GM18502 (cell line): ENCODE measurements around the gene SIGLEC8.
"Not testable (repeated sequence)": the region's sequence is repeated elsewhere in the genome, so short reads cannot be mapped to it uniquely, and the experiment has no call there.

Source experiments
- ATAC-seq: cut with Tn5 transposase; IDR thresholded peaks from one replicate; pipeline ENCODE4 v1.9.1; 2021; ENCODE audit warnings: mild to moderate bottlenecking; ENCODE audit not compliant: unreplicated experiment, poor library complexity

Gene SIGLEC8

GRCh38 chr19:51476164-51476563 lies 17.9 kb upstream of the SIGLEC8 start:
- ATAC-seq = no peak

- no peak for ATAC-seq
Observed at GRCh38 chr19:51473009-51473707, 14.9 kb upstream of the SIGLEC8 start.

GRCh38 chr19:51472607-51473006 lies 14.4 kb upstream of the SIGLEC8 start:
- ATAC-seq = no peak

- ATAC-seq = no peak
Observed at GRCh38 chr19:51471527-51471926, 13.3 kb upstream of the SIGLEC8 start.

GRCh38 chr19:51470966-51471365 lies 12.7 kb upstream of the SIGLEC8 start:
- no peak for ATAC-seq

GRCh38 chr19:51469629-51470028 lies 11.4 kb upstream of the SIGLEC8 start:
- ATAC-seq = no peak

GRCh38 chr19:51469162-51469561 lies 10.9 kb upstream of the SIGLEC8 start:
- ATAC-seq = no peak

- no peak for ATAC-seq
Observed at GRCh38 chr19:51468545-51468920, 10.3 kb upstream of the SIGLEC8 start.

- no peak for ATAC-seq
Observed at GRCh38 chr19:51467864-51468544, 9.8 kb upstream of the SIGLEC8 start.

GRCh38 chr19:51466723-51467122 lies 8.5 kb upstream of the SIGLEC8 start:
- ATAC-seq = no peak

GRCh38 chr19:51463976-51464581 lies 5.8 kb upstream of the SIGLEC8 start:
- ATAC-seq = not testable (repeated sequence)

- no peak for ATAC-seq
Observed at GRCh38 chr19:51462681-51463080, 4.4 kb upstream of the SIGLEC8 start.

GRCh38 chr19:51462276-51462675 lies 4.0 kb upstream of the SIGLEC8 start:
- ATAC-seq = no peak

- no peak for ATAC-seq
Observed at GRCh38 chr19:51461723-51462161, 3.5 kb upstream of the SIGLEC8 start.

GRCh38 chr19:51460164-51460992 lies 2.1 kb upstream of the SIGLEC8 start:
- no peak for ATAC-seq

- ATAC-seq = no peak
Observed at GRCh38 chr19:51458899-51459505, 748 bp upstream of the SIGLEC8 start.

GRCh38 chr19:51457351-51458013 lies 772 bp downstream of the SIGLEC8 start:
- no peak for ATAC-seq

- no peak for ATAC-seq
Observed at GRCh38 chr19:51456541-51457290, 1.5 kb downstream of the SIGLEC8 start.

GRCh38 chr19:51450730-51451307 lies 7.4 kb downstream of the SIGLEC8 start:
- ATAC-seq = no peak
